PFSK-1 (cell line): ENCODE data around the gene PGP.

ENCODE experiments used
- FOXP2 ChIP-seq: optimal IDR thresholded peaks from 2 replicates; pipeline ENCODE3; 2011; ENCODE audit warnings: borderline replicate concordance, control low read depth, inconsistent platforms; ENCODE audit not compliant: insufficient read depth; ENCODE audit errors: extremely low read length, extremely low read depth
- POLR2AphosphoS5 ChIP-seq: IDR thresholded peaks from 2 replicates; pipeline ENCODE4 v1.6.1; 2012; ENCODE audit warnings: low read depth, mild to moderate bottlenecking, control low read depth, low read length, moderate library complexity
- REST ChIP-seq, 2 experiments: IDR thresholded peaks; 2 replicates each; pipeline versions ENCODE4 v1.6.1 to v1.8.0; 2011 to 2012; ENCODE audit warnings: low read depth in 2 of 2, low read length in 2 of 2, control low read depth in 1 of 2, inconsistent platforms in 1 of 2, mild to moderate bottlenecking in 1 of 2, moderate library complexity in 1 of 2; ENCODE audit not compliant: insufficient read depth in 1 of 2
- SIN3A ChIP-seq: IDR thresholded peaks from 2 replicates; pipeline ENCODE4 v1.6.1; 2012; ENCODE audit warnings: mild to moderate bottlenecking, low read length, moderate library complexity, borderline replicate concordance; ENCODE audit not compliant: insufficient read depth
- TAF1 ChIP-seq: IDR thresholded peaks from 2 replicates; pipeline ENCODE4 v1.6.1; 2012; ENCODE audit warnings: low read length, control low read depth, borderline replicate concordance; ENCODE audit not compliant: insufficient read depth

GRCh38 chr16:2189252-2189893 lies 25.3 kb downstream of the PGP start:
- no peak for TF ChIP-seq FOXP2
- TF ChIP-seq TAF1: no peak
- TF ChIP-seq REST (IDR thresholded peaks at IDR 0.05; ENCODE audit: insufficient read depth in 1 of 2, low read depth in 2 of 2, low read length in 2 of 2): no peak
- no peak for TF ChIP-seq POLR2AphosphoS5
- no peak for TF ChIP-seq SIN3A
